Liver (tissue), 9 donors: Measurements from ENCODE around the gene INSC. TPM values are rescaled to one million over a fixed set of nuclear protein-coding genes. Genes with fewer than 3 reads are reported as not detected.

Experiments
- DNase-seq: peaks from one replicate; pipeline ENCODE4 v3.0.0-alpha.2; 2017; ENCODE audit warnings: low spot score
- H3K27ac ChIP-seq, 2 donors: one replicate each; pipeline ENCODE4 v1.7.0; 2013; ENCODE audit warnings: inconsistent platforms in 2 of 2, low read length in 2 of 2, control low read depth in 1 of 2, low read depth in 1 of 2, mild to moderate bottlenecking in 1 of 2
- H3K27me3 ChIP-seq, 4 donors: one replicate each; pipeline versions ENCODE4 v1.6.1 to v1.7.0; 2013; ENCODE audit warnings: low read length in 3 of 4, inconsistent platforms in 1 of 4, mild to moderate bottlenecking in 1 of 4, moderate library complexity in 1 of 4; ENCODE audit not compliant: control insufficient read depth in 4 of 4, insufficient read depth in 4 of 4
- H3K36me3 ChIP-seq, 4 donors: one replicate each; pipeline versions ENCODE4 v1.6.1 to v1.7.0; 2013; ENCODE audit warnings: low read length in 3 of 4, mild to moderate bottlenecking in 3 of 4, low read depth in 1 of 4, moderate library complexity in 1 of 4; ENCODE audit not compliant: control insufficient read depth in 4 of 4, insufficient read depth in 3 of 4
- H3K4me1 ChIP-seq, 4 donors: one replicate each; pipeline versions ENCODE4 v1.6.1 to v1.7.0; 2013; ENCODE audit warnings: low read length in 3 of 4, mild to moderate bottlenecking in 3 of 4, moderate library complexity in 1 of 4; ENCODE audit not compliant: control insufficient read depth in 4 of 4, insufficient read depth in 4 of 4
- H3K4me3 ChIP-seq, 3 donors: one replicate each; pipeline versions ENCODE4 v1.6.1 to v1.7.0; 2013; ENCODE audit warnings: low read length in 3 of 3, control low read depth in 1 of 3, low read depth in 1 of 3, mild to moderate bottlenecking in 1 of 3
- H3K9ac ChIP-seq, 2 donors: one replicate each; pipeline ENCODE4 v1.7.0; 2013; ENCODE audit warnings: low read length in 2 of 2, mild to moderate bottlenecking in 2 of 2, moderate library complexity in 2 of 2, control low read depth in 1 of 2, low read depth in 1 of 2
- H3K9me3 ChIP-seq, 4 donors: one replicate each; pipeline versions ENCODE4 v1.6.1 to v1.7.0; 2013; ENCODE audit warnings: low read length in 3 of 4; ENCODE audit not compliant: control insufficient read depth in 4 of 4
- ATF3 ChIP-seq: IDR thresholded peaks from 2 replicates; pipeline ENCODE4 v1.6.1; 2016; ENCODE audit warnings: antibody characterized with exemption
- EGR1 ChIP-seq, 2 donors: IDR thresholded peaks; 2 replicates each; pipeline ENCODE4 v1.6.1; 2016 to 2018; ENCODE audit warnings: antibody characterized with exemption in 2 of 2, low read depth in 2 of 2
- FOXA1 ChIP-seq: IDR thresholded peaks from 2 replicates; pipeline ENCODE4 v1.6.1; 2016; ENCODE audit warnings: antibody characterized with exemption
- FOXA2 ChIP-seq: IDR thresholded peaks from 2 replicates; pipeline ENCODE4 v1.6.1; 2016; ENCODE audit warnings: antibody characterized with exemption
- GABPA ChIP-seq, 2 donors: IDR thresholded peaks in 1 of 2; conservative IDR thresholded peaks in 1 of 2; 2 replicates each; pipeline ENCODE4 v1.6.1; 2016; ENCODE audit warnings: antibody characterized with exemption in 2 of 2, mild to moderate bottlenecking in 1 of 2, moderate library complexity in 1 of 2
- HNF4A ChIP-seq, 2 donors: conservative IDR thresholded peaks; 2 replicates each; pipeline ENCODE4 v1.6.1; 2016; ENCODE audit warnings: antibody characterized with exemption in 2 of 2, mild to moderate bottlenecking in 2 of 2
- HNF4G ChIP-seq: IDR thresholded peaks from 2 replicates; pipeline ENCODE4 v1.6.1; 2016; ENCODE audit warnings: antibody characterized with exemption
- JUND ChIP-seq, 2 donors: IDR thresholded peaks; 2 replicates each; pipeline ENCODE4 v1.6.1; 2016; ENCODE audit warnings: antibody characterized with exemption in 2 of 2
- NR2F2 ChIP-seq: IDR thresholded peaks from 2 replicates; pipeline ENCODE4 v1.6.1; 2016; ENCODE audit warnings: antibody characterized with exemption
- RAD21 ChIP-seq, 2 donors: IDR thresholded peaks; 2 replicates each; pipeline ENCODE4 v1.6.1; 2016; ENCODE audit warnings: antibody characterized with exemption in 2 of 2, mild to moderate bottlenecking in 2 of 2
- REST ChIP-seq: IDR thresholded peaks from 2 replicates; pipeline ENCODE4 v1.6.1; 2016; ENCODE audit warnings: antibody characterized with exemption, mild to moderate bottlenecking
- RXRA ChIP-seq, 2 donors: IDR thresholded peaks; 2 replicates each; pipeline ENCODE4 v1.6.1; 2017 to 2018; ENCODE audit warnings: antibody characterized with exemption in 2 of 2, mild to moderate bottlenecking in 1 of 2
- SP1 ChIP-seq: IDR thresholded peaks from 2 replicates; pipeline ENCODE4 v1.6.1; 2018; ENCODE audit warnings: antibody characterized with exemption, mild to moderate bottlenecking
- TAF1 ChIP-seq: conservative IDR thresholded peaks from 2 replicates; pipeline ENCODE4 v1.6.1; 2016; ENCODE audit warnings: antibody characterized with exemption, mild to moderate bottlenecking
- YY1 ChIP-seq: IDR thresholded peaks from 2 replicates; pipeline ENCODE4 v1.6.1; 2016; ENCODE audit warnings: antibody characterized with exemption, mild to moderate bottlenecking
- ZBTB33 ChIP-seq: IDR thresholded peaks from 2 replicates; pipeline ENCODE4 v1.6.1; 2016; ENCODE audit warnings: antibody characterized with exemption
- WGBS: extraction: QIAGEN DNeasy Blood & Tissue Kit; methylation state at CpG from one replicate; pipeline ENCODE4 v1.1.7; 2013; 5-methylcytosine and 5-hydroxymethylcytosine counted together
- polyA plus RNA-seq, 2 donors: library from polyadenylated mRNA; stranded (reverse) in 1 of 2; unstranded in 1 of 2; fragments of 200-250 nt in 1 of 2; fragments of >200 nt in 1 of 2; fragmentation: Nextera tagmentation in 1 of 2; extraction: Ambion mirVana in 1 of 2; gene quantifications; one replicate each; pipeline versions ENCODE4 v1.2.1 to v1.2.3, GENCODE V29; 2013 to 2015
- total RNA-seq, 2 donors: library from RNA; depleted of rRNA; stranded (reverse); fragments of >200 nt; gene quantifications; one replicate each; pipeline ENCODE4 v1.2.3, GENCODE V29; 2014
- TF ChIP-seq, protein P1 (sequence below): IDR thresholded peaks from 2 replicates; pipeline ENCODE4 v1.6.1; 2016; ENCODE audit warnings: antibody characterized with exemption
- TF ChIP-seq, protein P2 (sequence below): fragments of 150-350 bp; IDR thresholded peaks from 2 replicates; pipeline ENCODE4 v1.5.1; 2017; ENCODE audit warnings: improper control_type of control experiment, low read depth, low read length; ENCODE audit not compliant: missing input control
- donor health status: healthy.
- donor health status: healthy.
- donor health status: healthy.
- donor health status: healthy.
- donor health status: healthy.

INSC gene
- total and polyA plus RNA-seq, 4 donors = 0.02 to 0.25 (median 0.12) TPM

GRCh38 chr11:15288863-15289262, 174.1 kb downstream of the INSC start:
- 90% methylated on average over 2 of the region's 2 CpGs for WGBS
- DNase-seq = no peak
- no peak for TF ChIP-seq HNF4G
- no peak for TF ChIP-seq REST
- TF ChIP-seq NR2F2 = no peak
- TF ChIP-seq GABPA (IDR thresholded peaks at IDR 0.05 in 1 of 2, conservative IDR thresholded peaks at IDR 0.05 in 1 of 2) = no peak
- no peak for TF ChIP-seq HNF4A (conservative IDR thresholded peaks at IDR 0.05)
- no peak for TF ChIP-seq RXRA (IDR thresholded peaks at IDR 0.05)
- no peak for TF ChIP-seq EGR1 (IDR thresholded peaks at IDR 0.05; ENCODE audit: low read depth in 2 of 2)
- no peak for TF ChIP-seq YY1
- no peak for TF ChIP-seq SP1
- no peak for TF ChIP-seq RAD21 (IDR thresholded peaks at IDR 0.05)
- TF ChIP-seq, protein P1, sequence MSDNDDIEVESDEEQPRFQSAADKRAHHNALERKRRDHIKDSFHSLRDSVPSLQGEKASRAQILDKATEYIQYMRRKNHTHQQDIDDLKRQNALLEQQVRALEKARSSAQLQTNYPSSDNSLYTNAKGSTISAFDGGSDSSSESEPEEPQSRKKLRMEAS = no peak
- no peak for TF ChIP-seq FOXA2
- no peak for TF ChIP-seq ZBTB33
- TF ChIP-seq ATF3 = no peak
- TF ChIP-seq, protein P2, sequence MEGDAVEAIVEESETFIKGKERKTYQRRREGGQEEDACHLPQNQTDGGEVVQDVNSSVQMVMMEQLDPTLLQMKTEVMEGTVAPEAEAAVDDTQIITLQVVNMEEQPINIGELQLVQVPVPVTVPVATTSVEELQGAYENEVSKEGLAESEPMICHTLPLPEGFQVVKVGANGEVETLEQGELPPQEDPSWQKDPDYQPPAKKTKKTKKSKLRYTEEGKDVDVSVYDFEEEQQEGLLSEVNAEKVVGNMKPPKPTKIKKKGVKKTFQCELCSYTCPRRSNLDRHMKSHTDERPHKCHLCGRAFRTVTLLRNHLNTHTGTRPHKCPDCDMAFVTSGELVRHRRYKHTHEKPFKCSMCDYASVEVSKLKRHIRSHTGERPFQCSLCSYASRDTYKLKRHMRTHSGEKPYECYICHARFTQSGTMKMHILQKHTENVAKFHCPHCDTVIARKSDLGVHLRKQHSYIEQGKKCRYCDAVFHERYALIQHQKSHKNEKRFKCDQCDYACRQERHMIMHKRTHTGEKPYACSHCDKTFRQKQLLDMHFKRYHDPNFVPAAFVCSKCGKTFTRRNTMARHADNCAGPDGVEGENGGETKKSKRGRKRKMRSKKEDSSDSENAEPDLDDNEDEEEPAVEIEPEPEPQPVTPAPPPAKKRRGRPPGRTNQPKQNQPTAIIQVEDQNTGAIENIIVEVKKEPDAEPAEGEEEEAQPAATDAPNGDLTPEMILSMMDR = no peak
- TF ChIP-seq FOXA1 = no peak
- no peak for TF ChIP-seq TAF1
- no peak for TF ChIP-seq JUND (IDR thresholded peaks at IDR 0.05)
- Histone ChIP-seq H3K9ac (no peak overlapping the region), H3K9me3 (peaks cover 0 to 1% (median 0%) of the 10 kb centered on the region in 4 donors), H3K36me3 (no peaks in the 10 kb centered on the region), H3K27ac (no peak overlapping the region), H3K4me1 (no peaks in the 10 kb centered on the region), H3K4me3 (no peak overlapping the region), H3K27me3 (no peaks in the 10 kb centered on the region)
